MM.1S (cell line): Measurements from ENCODE around the gene PARVB.

Experiments used
- DNase-seq: peaks from one replicate; pipeline ENCODE4 v3.0.0-alpha.2; 2015
- H2AFZ ChIP-seq: fragments of 300-600 bp; sonication (generic); 2 replicates; pipeline ENCODE4 v1.6.0; 2016; ENCODE audit warnings: antibody characterized with exemption, low read length
- H3F3A ChIP-seq: fragments of 300-600 bp; sonication (generic); 2 replicates; pipeline ENCODE4 v1.6.1; 2016; ENCODE audit warnings: mild to moderate bottlenecking, antibody characterized with exemption, low read length, moderate library complexity, mixed read lengths; ENCODE audit not compliant: insufficient read depth
- H3K27ac ChIP-seq: fragments of 300-600 bp; sonication (generic); 2 replicates; pipeline ENCODE4 v1.5.1; 2016; ENCODE audit warnings: mild to moderate bottlenecking, low read length
- H3K27me3 ChIP-seq: fragments of 300-600 bp; sonication (generic); replicated peaks from 2 replicates; pipeline ENCODE4 v1.6.0; 2016; ENCODE audit warnings: low read length; ENCODE audit not compliant: insufficient read depth
- H3K36me3 ChIP-seq: fragments of 300-600 bp; sonication (generic); replicated peaks from 2 replicates; pipeline ENCODE4 v1.6.1; 2016; ENCODE audit warnings: mild to moderate bottlenecking, low read length, mixed read lengths; ENCODE audit not compliant: insufficient read depth
- H3K4me1 ChIP-seq: fragments of 300-600 bp; sonication (generic); 2 replicates; pipeline ENCODE4 v1.6.1; 2016; ENCODE audit warnings: low read length, mixed read lengths
- H3K4me2 ChIP-seq: fragments of 300-600 bp; sonication (generic); 2 replicates; pipeline ENCODE4 v1.6.0; 2016; ENCODE audit warnings: low read depth, low read length
- H3K4me3 ChIP-seq: fragments of 300-600 bp; sonication (generic); 2 replicates; pipeline ENCODE4 v1.5.1; 2016; ENCODE audit warnings: low read length, mixed read lengths
- H3K79me2 ChIP-seq: fragments of 300-600 bp; sonication (generic); 2 replicates; pipeline ENCODE4 v1.6.1; 2016; ENCODE audit warnings: mixed run types, low read length, mixed read lengths
- H3K9ac ChIP-seq: fragments of 300-600 bp; sonication (generic); 2 replicates; pipeline ENCODE4 v1.6.1; 2016; ENCODE audit warnings: low read length, mixed read lengths
- H3K9me2 ChIP-seq: fragments of 300-600 bp; sonication (generic); replicated peaks from 2 replicates; pipeline ENCODE4 v1.6.1; 2016; ENCODE audit warnings: mild to moderate bottlenecking, low read length, mixed read lengths; ENCODE audit not compliant: insufficient read depth
- H3K9me3 ChIP-seq: fragments of 300-600 bp; sonication (generic); replicated peaks from 2 replicates; pipeline ENCODE4 v1.6.1; 2016; ENCODE audit warnings: mild to moderate bottlenecking, low read length, mixed read lengths; ENCODE audit not compliant: insufficient read depth
- H4K20me1 ChIP-seq: fragments of 300-600 bp; sonication (generic); 2 replicates; pipeline ENCODE4 v1.6.1; 2016; ENCODE audit warnings: mild to moderate bottlenecking, low read length, moderate library complexity, mixed read lengths; ENCODE audit not compliant: insufficient read depth
- EZH2 ChIP-seq: fragments of 300-600 bp; sonication (generic); optimal IDR thresholded peaks from 2 replicates; pipeline ENCODE3; 2017; ENCODE audit warnings: low read depth, mild to moderate bottlenecking, antibody characterized with exemption, low read length, mixed read lengths
- EZH2phosphoT487 ChIP-seq: fragments of 300-600 bp; sonication (generic); IDR thresholded peaks from 2 replicates; pipeline ENCODE4 v1.6.1; 2018; ENCODE audit warnings: antibody characterized with exemption, low read length
- TF ChIP-seq, protein P1 (sequence below): fragments of 300-600 bp; sonication (generic); IDR thresholded peaks from 2 replicates; pipeline ENCODE4 v1.5.1; 2016; ENCODE audit warnings: antibody characterized with exemption, low read length, mixed read lengths

The PARVB gene

DNA sequence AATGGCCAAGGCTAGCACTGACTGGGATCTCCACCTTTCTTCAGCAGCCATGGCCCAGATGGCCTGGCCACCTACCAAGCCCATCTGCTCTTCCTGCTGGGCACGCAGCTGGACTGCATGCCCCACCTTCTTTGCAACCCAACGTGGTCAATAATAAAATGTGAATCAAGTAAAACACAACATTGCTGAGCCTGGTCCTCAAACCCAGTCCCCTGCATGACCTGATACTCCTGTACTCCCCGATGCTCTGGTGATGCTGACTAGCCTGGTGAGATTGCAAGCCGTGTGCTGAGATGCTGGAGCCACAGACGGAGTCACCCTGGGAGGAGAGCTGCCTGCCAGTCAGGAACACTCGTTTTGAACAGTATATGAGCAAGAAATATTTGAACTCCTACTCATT lies 190.7 kb downstream of the PARVB start:
- H3K4me2 ChIP-seq: no peak overlapping the region
- no peaks in the 10 kb centered on the region for H4K20me1 ChIP-seq
- no peaks in the 10 kb centered on the region for H3K4me1 ChIP-seq
- no peak overlapping the region for H3K9ac ChIP-seq
- H3K27ac ChIP-seq: no peak overlapping the region
- H3F3A ChIP-seq: no peaks in the 10 kb centered on the region
- DNase-seq: no peak
- H3K9me2 ChIP-seq: no peaks in the 10 kb centered on the region
- H3K9me3 ChIP-seq: no peaks in the 10 kb centered on the region
- no peaks in the 10 kb centered on the region for H3K79me2 ChIP-seq
- no peak overlapping the region for H2AFZ ChIP-seq
- TF ChIP-seq, protein P1, sequence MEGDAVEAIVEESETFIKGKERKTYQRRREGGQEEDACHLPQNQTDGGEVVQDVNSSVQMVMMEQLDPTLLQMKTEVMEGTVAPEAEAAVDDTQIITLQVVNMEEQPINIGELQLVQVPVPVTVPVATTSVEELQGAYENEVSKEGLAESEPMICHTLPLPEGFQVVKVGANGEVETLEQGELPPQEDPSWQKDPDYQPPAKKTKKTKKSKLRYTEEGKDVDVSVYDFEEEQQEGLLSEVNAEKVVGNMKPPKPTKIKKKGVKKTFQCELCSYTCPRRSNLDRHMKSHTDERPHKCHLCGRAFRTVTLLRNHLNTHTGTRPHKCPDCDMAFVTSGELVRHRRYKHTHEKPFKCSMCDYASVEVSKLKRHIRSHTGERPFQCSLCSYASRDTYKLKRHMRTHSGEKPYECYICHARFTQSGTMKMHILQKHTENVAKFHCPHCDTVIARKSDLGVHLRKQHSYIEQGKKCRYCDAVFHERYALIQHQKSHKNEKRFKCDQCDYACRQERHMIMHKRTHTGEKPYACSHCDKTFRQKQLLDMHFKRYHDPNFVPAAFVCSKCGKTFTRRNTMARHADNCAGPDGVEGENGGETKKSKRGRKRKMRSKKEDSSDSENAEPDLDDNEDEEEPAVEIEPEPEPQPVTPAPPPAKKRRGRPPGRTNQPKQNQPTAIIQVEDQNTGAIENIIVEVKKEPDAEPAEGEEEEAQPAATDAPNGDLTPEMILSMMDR: no peak
- TF ChIP-seq EZH2 (no peak), EZH2phosphoT487 (no peak)
- H3K4me3 ChIP-seq: no peak overlapping the region
- peaks cover 48% of the 10 kb centered on the region for H3K27me3 ChIP-seq
- H3K36me3 ChIP-seq: no peaks in the 10 kb centered on the region

DNA sequence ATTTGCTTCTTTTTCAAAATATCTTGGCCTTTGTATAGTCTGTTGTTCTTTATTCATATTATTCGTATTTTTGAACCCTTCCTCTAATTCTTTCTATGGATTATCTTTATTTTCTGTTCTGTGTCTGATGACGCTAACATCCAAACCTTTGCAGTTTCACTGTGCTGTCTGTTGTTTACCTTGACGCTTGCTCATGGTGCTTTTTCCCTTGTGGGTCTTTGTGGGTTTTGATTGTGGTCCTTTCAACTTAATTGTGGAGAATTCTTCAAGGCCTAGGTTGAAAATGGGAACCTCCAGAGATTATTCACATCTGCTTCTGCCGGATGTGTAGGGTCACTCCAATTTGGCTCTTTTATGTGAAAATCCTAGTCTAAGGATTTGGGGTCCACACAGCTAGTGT lies 191.2 kb downstream of the PARVB start:
- no peaks in the 10 kb centered on the region for H3K9me3 ChIP-seq
- H4K20me1 ChIP-seq: no peaks in the 10 kb centered on the region
- no peaks in the 10 kb centered on the region for H3K36me3 ChIP-seq
- no peak overlapping the region for H2AFZ ChIP-seq
- no peak overlapping the region for H3K4me2 ChIP-seq
- no peak overlapping the region for H3K9ac ChIP-seq
- peaks cover 48% of the 10 kb centered on the region for H3K27me3 ChIP-seq
- no peaks in the 10 kb centered on the region for H3F3A ChIP-seq
- H3K79me2 ChIP-seq: no peaks in the 10 kb centered on the region
- no peaks in the 10 kb centered on the region for H3K9me2 ChIP-seq
- no peak overlapping the region for H3K27ac ChIP-seq
- DNase-seq: no peak
- no peaks in the 10 kb centered on the region for H3K4me1 ChIP-seq
- no peak overlapping the region for H3K4me3 ChIP-seq
- TF ChIP-seq EZH2: no peak
- no peak for TF ChIP-seq EZH2phosphoT487
- TF ChIP-seq, protein P1: no peak

DNA sequence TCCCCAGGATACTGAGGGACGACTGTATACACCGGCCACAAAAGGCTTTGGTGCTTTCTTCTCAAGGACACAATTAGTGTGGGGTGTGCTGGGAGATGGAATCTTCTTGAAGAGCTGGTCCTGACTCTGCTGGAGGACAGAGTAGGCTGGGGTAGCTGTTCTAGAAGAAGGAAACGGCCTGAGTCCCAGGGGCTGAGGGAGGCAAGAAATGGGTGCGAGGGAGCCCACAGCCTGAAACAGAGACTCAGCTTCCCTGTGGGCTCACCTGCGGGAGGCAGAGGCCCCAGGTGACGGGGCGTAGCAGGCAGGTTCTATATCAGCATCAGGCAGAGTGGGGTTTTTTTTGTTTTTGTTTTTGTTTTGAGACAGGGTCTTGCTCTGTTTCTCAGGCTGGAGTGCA lies 193.2 kb downstream of the PARVB start:
- no peaks in the 10 kb centered on the region for H3F3A ChIP-seq
- no peak overlapping the region for H3K4me2 ChIP-seq
- H2AFZ ChIP-seq: no peak overlapping the region
- TF ChIP-seq, protein P1: no peak
- TF ChIP-seq EZH2phosphoT487: no peak
- no peak for TF ChIP-seq EZH2
- no peaks in the 10 kb centered on the region for H3K36me3 ChIP-seq
- no peaks in the 10 kb centered on the region for H3K9me2 ChIP-seq
- no peaks in the 10 kb centered on the region for H4K20me1 ChIP-seq
- no peaks in the 10 kb centered on the region for H3K79me2 ChIP-seq
- no peak overlapping the region for H3K4me3 ChIP-seq
- H3K27ac ChIP-seq: no peak overlapping the region
- H3K4me1 ChIP-seq: no peaks in the 10 kb centered on the region
- peaks cover 66% of the 10 kb centered on the region for H3K27me3 ChIP-seq
- H3K9me3 ChIP-seq: no peaks in the 10 kb centered on the region
- H3K9ac ChIP-seq: no peak overlapping the region
- DNase-seq: no peak

DNA sequence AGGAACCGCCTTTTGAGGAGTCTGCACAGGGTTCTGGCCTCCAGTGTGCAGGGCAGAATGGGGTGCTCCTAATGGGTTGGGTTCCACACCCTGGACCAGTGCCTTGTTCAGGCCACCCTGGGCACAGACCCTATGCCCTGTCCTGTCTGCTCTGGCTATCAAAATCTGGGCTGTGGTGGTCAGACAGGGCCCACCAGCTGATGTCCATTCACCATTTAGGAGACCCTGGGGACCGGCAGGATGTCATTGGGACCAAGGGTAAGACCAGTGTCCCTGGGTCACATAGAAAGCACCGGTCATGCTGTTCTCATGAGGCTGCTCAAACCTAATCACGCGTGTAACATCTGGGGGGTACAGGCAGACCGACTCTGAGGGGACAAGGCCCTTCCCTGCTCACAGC lies 194.0 kb downstream of the PARVB start:
- TF ChIP-seq EZH2phosphoT487: no peak
- TF ChIP-seq, protein P1: no peak
- no peak for TF ChIP-seq EZH2
- no peak overlapping the region for H3K4me2 ChIP-seq
- no peaks in the 10 kb centered on the region for H3K9me2 ChIP-seq
- no peaks in the 10 kb centered on the region for H4K20me1 ChIP-seq
- H3K27me3 ChIP-seq: peaks cover 71% of the 10 kb centered on the region
- H3K9ac ChIP-seq: no peak overlapping the region
- no peaks in the 10 kb centered on the region for H3F3A ChIP-seq
- no peak overlapping the region for H3K27ac ChIP-seq
- no peaks in the 10 kb centered on the region for H3K36me3 ChIP-seq
- H3K79me2 ChIP-seq: no peaks in the 10 kb centered on the region
- H3K4me1 ChIP-seq: no peaks in the 10 kb centered on the region
- H3K4me3 ChIP-seq: no peak overlapping the region
- no peak for DNase-seq
- no peaks in the 10 kb centered on the region for H3K9me3 ChIP-seq
- no peak overlapping the region for H2AFZ ChIP-seq
